Measurements from ENCODE around the gene ASCL3.
"Not testable (repeated sequence)": the region's sequence is repeated elsewhere in the genome, so short reads cannot be mapped to it uniquely, and the experiment has no call there.

Gene ASCL3, protein sequence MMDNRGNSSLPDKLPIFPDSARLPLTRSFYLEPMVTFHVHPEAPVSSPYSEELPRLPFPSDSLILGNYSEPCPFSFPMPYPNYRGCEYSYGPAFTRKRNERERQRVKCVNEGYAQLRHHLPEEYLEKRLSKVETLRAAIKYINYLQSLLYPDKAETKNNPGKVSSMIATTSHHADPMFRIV

DNA sequence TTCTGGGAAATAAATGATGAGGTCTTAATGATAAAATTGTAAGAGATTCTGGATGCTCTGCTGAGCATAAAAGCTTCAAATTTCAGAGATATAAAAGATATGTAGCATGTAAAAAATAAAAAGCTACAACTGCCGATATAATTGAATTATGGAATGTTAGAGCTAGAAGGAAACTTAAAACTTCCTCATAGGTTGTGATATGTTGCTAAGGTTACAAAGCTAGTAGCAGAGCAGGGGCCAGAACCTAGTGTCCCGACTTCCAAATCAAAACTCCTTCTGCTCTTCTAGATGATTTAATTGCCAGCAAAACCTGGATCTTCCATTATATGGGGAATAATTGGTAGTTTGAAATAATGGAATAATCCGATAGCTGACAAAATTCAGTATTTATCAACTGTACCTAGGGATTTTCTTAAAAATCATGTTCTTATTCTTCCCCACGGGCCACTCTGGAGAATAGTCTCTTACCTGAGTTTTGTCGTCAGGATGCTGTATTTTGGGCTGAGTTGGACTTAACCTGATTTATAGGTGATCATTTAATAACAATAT, at the start of gene ASCL3:
ASCL3 (minus strand) TSS at position 499 of the 549 bp plus-strand sequence. CDS start 4,855 bp downstream, outside the sequence.
- no peaks in the 10 kb centered on the region for H3K36me3 ChIP-seq (ENCODE audit: control insufficient read depth, insufficient read depth, low read length)
- H3K9ac ChIP-seq (ENCODE audit: low read depth, low read length) = no peak within 1 kb of the TSS
- no peaks in the 10 kb centered on the region for H3K4me1 ChIP-seq (ENCODE audit: control insufficient read depth, insufficient read depth, low read length)
- H3K4me3 ChIP-seq (ENCODE audit: low read depth, low read length) = no peak within 1 kb of the TSS
- no peaks in the 10 kb centered on the region for H3K9me3 ChIP-seq (ENCODE audit: control insufficient read depth, insufficient read depth, low read length)
- no peak within 1 kb of the TSS for H3K27ac ChIP-seq (ENCODE audit: low read depth, low read length)
- H3K27me3 ChIP-seq (ENCODE audit: control insufficient read depth, insufficient read depth, low read length) = no peaks in the 10 kb centered on the region

DNA sequence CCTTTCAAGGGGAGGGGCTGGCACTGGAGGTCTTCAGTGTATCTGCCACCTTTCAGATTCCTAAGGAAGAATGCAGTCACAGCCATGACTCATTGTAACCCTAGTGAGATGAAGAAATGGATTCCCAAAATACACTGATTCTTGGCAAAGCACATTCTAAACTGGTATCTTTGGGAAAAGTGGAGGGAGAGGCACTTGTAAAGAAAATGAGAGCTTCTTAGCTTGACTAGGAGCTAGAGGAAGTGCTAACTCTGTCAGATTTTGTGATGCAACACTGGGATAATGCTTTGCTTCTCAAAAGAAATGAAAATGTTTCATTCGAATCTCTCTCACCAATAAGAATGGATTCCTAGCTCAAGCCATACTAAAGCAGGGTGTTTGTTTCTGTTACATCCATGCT, 46.6 kb upstream of the ASCL3 start:
- Histone ChIP-seq H3K27me3 (ENCODE audit: control insufficient read depth, insufficient read depth, low read length) (no peaks in the 10 kb centered on the region), H3K4me1 (ENCODE audit: control insufficient read depth, insufficient read depth, low read length) (no peaks in the 10 kb centered on the region), H3K9me3 (ENCODE audit: control insufficient read depth, insufficient read depth, low read length) (no peaks in the 10 kb centered on the region), H3K36me3 (ENCODE audit: control insufficient read depth, insufficient read depth, low read length) (no peaks in the 10 kb centered on the region), H3K27ac (ENCODE audit: low read depth, low read length) (no peak overlapping the region), H3K9ac (ENCODE audit: low read depth, low read length) (no peak overlapping the region), H3K4me3 (ENCODE audit: low read depth, low read length) (no peak overlapping the region)

DNA sequence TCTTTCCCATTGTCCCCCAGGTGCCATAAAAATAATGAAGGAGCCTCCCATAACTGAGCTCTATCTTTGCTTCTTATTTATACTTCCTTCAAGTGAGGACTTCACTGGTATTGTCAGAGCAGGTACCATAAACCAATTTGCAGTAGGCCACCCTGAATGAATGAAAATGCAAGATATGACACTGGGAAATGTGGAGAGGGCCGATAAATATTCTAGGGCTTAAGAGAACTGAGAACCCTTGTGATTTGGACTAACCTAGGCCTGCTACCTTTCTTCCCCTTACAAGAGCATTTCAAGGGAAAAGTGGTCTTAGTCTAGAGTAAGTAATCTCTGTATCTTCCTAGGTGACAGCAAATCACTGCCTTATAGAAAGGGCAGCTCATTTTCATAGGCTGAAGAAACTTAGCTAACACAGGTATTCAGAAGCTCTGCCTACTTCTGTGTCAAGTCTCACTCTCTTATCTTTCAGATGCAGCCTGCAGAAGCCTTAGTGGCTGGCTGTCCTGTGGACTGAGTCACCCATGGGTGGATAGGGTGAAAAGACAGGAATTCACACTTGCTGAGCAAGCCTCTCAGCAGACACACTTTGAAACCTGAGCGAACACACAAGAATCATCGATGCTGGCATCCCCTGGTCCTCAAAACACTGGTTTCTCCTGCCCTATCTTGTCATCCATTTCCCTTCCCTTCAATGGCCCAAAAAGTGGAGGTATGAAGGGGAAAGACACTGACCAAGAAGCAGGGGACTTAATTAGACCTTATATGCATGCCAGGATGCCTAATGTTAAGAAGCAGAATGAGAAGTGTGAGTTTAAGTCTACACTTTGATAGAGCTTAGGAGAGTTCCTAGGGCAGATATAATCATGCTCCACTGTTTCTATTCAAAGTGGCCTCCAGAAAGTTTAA, 45.8 kb upstream of the ASCL3 start:
- H3K27me3 ChIP-seq (ENCODE audit: control insufficient read depth, insufficient read depth, low read length) = no peaks in the 10 kb centered on the region
- no peaks in the 10 kb centered on the region for H3K9me3 ChIP-seq (ENCODE audit: control insufficient read depth, insufficient read depth, low read length)
- H3K36me3 ChIP-seq (ENCODE audit: control insufficient read depth, insufficient read depth, low read length) = no peaks in the 10 kb centered on the region
- no peak overlapping the region for H3K9ac ChIP-seq (ENCODE audit: low read depth, low read length)
- H3K4me3 ChIP-seq (ENCODE audit: low read depth, low read length) = no peak overlapping the region
- no peak overlapping the region for H3K27ac ChIP-seq (ENCODE audit: low read depth, low read length)
- H3K4me1 ChIP-seq (ENCODE audit: control insufficient read depth, insufficient read depth, low read length) = no peaks in the 10 kb centered on the region

DNA sequence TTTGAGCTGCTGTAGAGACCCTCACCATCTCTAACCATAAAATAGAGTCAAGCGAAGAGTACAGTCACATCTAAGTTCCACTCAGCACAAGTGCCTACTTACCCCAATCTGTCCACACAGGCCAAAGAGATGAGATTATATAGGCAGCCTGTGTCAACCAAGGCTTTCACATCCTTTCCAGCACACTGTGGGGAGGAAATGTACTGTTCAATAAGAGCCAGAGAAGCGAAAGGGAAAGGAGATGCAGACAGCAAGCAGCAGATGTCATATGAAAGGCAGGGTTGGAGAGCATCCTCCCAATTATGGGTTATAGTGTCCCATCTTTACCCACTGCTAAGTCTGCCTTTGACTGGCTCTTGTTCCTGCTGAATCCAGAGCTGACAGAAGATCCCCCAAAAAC, 44.6 kb upstream of the ASCL3 start:
- no peak overlapping the region for H3K27ac ChIP-seq (ENCODE audit: low read depth, low read length)
- H3K36me3 ChIP-seq (ENCODE audit: control insufficient read depth, insufficient read depth, low read length) = no peaks in the 10 kb centered on the region
- H3K4me1 ChIP-seq (ENCODE audit: control insufficient read depth, insufficient read depth, low read length) = no peaks in the 10 kb centered on the region
- no peaks in the 10 kb centered on the region for H3K9me3 ChIP-seq (ENCODE audit: control insufficient read depth, insufficient read depth, low read length)
- no peaks in the 10 kb centered on the region for H3K27me3 ChIP-seq (ENCODE audit: control insufficient read depth, insufficient read depth, low read length)
- no peak overlapping the region for H3K9ac ChIP-seq (ENCODE audit: low read depth, low read length)
- H3K4me3 ChIP-seq (ENCODE audit: low read depth, low read length) = no peak overlapping the region

DNA sequence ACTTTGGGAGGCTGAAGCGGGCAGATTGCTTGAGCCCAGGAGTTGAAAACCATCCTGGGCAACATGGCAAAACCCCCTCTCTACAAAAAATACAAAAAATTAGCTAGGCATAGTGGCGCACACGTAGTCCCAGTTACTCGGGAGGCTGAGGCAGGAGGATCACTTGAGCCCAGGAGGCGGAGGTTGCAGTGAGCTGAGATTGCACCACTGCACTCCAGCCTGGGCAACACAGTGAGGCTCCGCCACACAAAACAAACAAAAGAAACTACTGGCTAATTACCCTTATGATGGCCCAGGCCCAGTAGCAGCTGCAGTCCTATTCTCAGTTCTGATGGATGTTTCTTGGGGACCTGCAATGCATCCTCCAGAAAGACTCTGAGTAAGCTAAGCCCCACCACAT, 44.0 kb upstream of the ASCL3 start:
- not testable (repeated sequence) for H3K36me3 ChIP-seq (ENCODE audit: control insufficient read depth, insufficient read depth, low read length); H3K9me3 ChIP-seq (ENCODE audit: control insufficient read depth, insufficient read depth, low read length); H3K27ac ChIP-seq (ENCODE audit: low read depth, low read length); H3K27me3 ChIP-seq (ENCODE audit: control insufficient read depth, insufficient read depth, low read length); H3K4me1 ChIP-seq (ENCODE audit: control insufficient read depth, insufficient read depth, low read length); H3K4me3 ChIP-seq (ENCODE audit: low read depth, low read length); H3K9ac ChIP-seq (ENCODE audit: low read depth, low read length)

DNA sequence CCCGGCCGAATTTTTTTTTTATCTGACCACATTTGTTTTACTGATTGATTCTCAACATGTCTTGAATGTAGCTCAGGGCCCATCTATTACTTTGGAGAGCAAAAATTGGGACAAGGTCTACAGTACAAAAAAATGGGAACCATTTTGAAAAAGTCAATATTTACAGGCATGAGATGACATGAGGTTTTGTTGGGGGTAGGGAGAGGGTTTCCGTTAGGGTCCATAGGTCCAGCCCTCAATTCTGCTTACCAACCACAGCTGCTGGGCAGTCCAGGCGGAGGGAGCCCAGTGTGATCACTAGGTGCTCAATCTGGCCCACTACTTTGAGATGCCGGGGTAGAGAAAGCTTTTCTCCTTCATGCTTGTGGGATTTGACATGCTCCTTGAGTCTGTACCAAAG, 42.6 kb upstream of the ASCL3 start:
- Histone ChIP-seq H3K27ac (ENCODE audit: low read depth, low read length) (no peak overlapping the region), H3K4me1 (ENCODE audit: control insufficient read depth, insufficient read depth, low read length) (no peaks in the 10 kb centered on the region), H3K9me3 (ENCODE audit: control insufficient read depth, insufficient read depth, low read length) (no peaks in the 10 kb centered on the region), H3K4me3 (ENCODE audit: low read depth, low read length) (no peak overlapping the region), H3K9ac (ENCODE audit: low read depth, low read length) (no peak overlapping the region), H3K36me3 (ENCODE audit: control insufficient read depth, insufficient read depth, low read length) (no peaks in the 10 kb centered on the region), H3K27me3 (ENCODE audit: control insufficient read depth, insufficient read depth, low read length) (no peaks in the 10 kb centered on the region)

DNA sequence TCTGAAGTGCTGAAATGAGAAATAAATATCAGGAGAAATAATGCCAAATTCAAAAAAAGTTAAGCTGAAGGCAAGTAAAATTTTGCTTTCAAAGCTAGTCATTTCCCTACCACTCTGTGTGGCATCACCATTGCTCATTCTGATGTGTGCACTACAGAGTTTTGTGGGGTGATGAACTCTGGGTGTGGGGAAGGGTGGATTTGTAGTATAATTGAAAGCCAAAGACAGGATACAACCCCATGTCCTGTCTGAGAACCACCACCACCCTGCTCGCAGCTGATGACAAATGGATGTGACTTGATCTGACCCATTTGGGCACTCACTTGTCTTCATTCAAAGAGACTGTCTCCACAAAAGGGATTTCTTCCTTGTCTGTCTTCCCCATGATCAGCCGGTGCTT, 40.7 kb upstream of the ASCL3 start:
- Histone ChIP-seq H3K9ac (ENCODE audit: low read depth, low read length) (no peak overlapping the region), H3K9me3 (ENCODE audit: control insufficient read depth, insufficient read depth, low read length) (no peaks in the 10 kb centered on the region), H3K4me3 (ENCODE audit: low read depth, low read length) (no peak overlapping the region), H3K4me1 (ENCODE audit: control insufficient read depth, insufficient read depth, low read length) (no peaks in the 10 kb centered on the region), H3K36me3 (ENCODE audit: control insufficient read depth, insufficient read depth, low read length) (no peaks in the 10 kb centered on the region), H3K27ac (ENCODE audit: low read depth, low read length) (no peak overlapping the region), H3K27me3 (ENCODE audit: control insufficient read depth, insufficient read depth, low read length) (no peaks in the 10 kb centered on the region)

DNA sequence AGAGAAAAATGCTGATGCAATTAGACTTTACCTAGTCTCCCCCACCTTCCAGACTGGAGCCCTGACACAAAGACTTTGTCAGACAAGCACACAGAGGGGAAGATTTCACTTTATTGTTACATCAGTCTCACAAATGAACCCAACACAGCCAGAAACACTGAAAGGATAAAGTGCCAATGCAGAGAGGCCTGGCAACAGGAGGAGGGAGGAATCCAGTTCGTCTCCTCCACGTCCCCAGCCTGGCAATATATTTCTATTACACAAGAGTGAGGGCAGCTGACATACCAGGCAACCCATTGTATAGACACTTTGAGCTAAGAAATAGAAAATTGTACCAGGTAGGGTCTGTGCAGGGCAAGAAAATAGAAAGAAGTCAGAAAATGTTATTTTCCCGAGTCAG, 37.7 kb upstream of the ASCL3 start:
- Histone ChIP-seq H3K9me3 (ENCODE audit: control insufficient read depth, insufficient read depth, low read length) (no peaks in the 10 kb centered on the region), H3K27ac (ENCODE audit: low read depth, low read length) (no peak overlapping the region), H3K27me3 (ENCODE audit: control insufficient read depth, insufficient read depth, low read length) (no peaks in the 10 kb centered on the region), H3K4me1 (ENCODE audit: control insufficient read depth, insufficient read depth, low read length) (no peaks in the 10 kb centered on the region), H3K36me3 (ENCODE audit: control insufficient read depth, insufficient read depth, low read length) (no peaks in the 10 kb centered on the region), H3K9ac (ENCODE audit: low read depth, low read length) (no peak overlapping the region), H3K4me3 (ENCODE audit: low read depth, low read length) (no peak overlapping the region)

DNA sequence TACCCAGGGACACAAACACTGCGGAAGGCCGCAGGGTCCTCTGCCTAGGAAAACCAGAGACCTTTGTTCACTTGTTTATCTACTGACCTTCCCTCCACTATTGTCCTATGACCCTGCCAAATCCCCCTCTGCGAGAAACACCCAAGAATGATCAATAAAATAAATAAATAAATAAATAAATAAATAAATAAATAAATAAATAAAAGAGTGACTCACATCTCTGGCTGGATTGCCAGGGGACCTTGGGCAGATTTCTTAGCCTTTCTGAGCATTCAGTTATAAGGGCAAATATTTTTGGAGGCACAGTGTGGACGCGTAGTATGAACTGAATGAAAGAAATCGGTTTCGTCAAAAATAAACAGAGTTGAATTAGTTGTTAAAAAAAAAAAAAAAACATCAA, 36.5 kb upstream of the ASCL3 start:
- not testable (repeated sequence) for H3K27me3 ChIP-seq (ENCODE audit: control insufficient read depth, insufficient read depth, low read length); H3K36me3 ChIP-seq (ENCODE audit: control insufficient read depth, insufficient read depth, low read length); H3K4me1 ChIP-seq (ENCODE audit: control insufficient read depth, insufficient read depth, low read length); H3K9me3 ChIP-seq (ENCODE audit: control insufficient read depth, insufficient read depth, low read length); H3K9ac ChIP-seq (ENCODE audit: low read depth, low read length); H3K4me3 ChIP-seq (ENCODE audit: low read depth, low read length); H3K27ac ChIP-seq (ENCODE audit: low read depth, low read length)

DNA sequence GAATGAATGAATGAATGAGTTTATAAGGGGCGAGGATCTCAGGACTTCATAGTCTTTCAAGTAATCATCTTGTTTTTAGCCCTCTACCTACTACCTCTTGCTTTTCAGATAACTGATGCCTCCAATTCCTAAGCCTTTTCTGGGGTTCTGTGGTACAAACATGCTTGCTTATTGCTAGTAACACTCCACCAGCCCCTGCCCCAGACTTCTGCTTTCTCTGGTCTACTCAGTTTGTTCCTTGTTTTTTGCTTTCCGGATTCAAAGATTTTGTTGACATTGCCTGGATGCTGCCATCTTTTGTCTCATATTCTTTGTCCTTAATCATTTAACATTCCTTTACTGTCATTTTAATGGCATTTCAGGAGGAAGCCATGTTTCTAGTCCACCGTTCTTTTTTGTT, 30.3 kb upstream of the ASCL3 start:
- no peak overlapping the region for H3K9ac ChIP-seq (ENCODE audit: low read depth, low read length)
- H3K36me3 ChIP-seq (ENCODE audit: control insufficient read depth, insufficient read depth, low read length) = no peaks in the 10 kb centered on the region
- no peaks in the 10 kb centered on the region for H3K4me1 ChIP-seq (ENCODE audit: control insufficient read depth, insufficient read depth, low read length)
- H3K4me3 ChIP-seq (ENCODE audit: low read depth, low read length) = no peak overlapping the region
- H3K27me3 ChIP-seq (ENCODE audit: control insufficient read depth, insufficient read depth, low read length) = no peaks in the 10 kb centered on the region
- no peak overlapping the region for H3K27ac ChIP-seq (ENCODE audit: low read depth, low read length)
- H3K9me3 ChIP-seq (ENCODE audit: control insufficient read depth, insufficient read depth, low read length) = no peaks in the 10 kb centered on the region

DNA sequence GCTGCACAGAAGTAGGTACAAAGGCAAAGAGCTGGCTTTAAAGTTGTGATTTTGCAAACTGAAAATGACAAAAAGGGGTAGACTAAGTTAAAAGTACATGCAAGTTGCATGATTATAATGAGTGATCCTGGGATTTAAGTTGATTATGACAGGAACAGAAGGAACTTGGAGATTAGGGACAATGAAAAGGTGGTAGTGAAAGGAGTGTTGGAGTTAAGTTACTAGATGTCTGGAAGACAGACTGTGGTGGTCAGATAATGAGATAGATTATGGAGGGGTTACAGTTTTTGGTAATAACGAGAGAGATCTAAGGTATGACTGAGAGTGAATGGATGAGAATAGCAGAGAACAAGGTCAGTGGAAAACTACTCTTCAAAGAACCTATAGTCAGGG, 29.1 kb upstream of the ASCL3 start:
- Histone ChIP-seq H3K4me1 (ENCODE audit: control insufficient read depth, insufficient read depth, low read length) (no peaks in the 10 kb centered on the region), H3K36me3 (ENCODE audit: control insufficient read depth, insufficient read depth, low read length) (no peaks in the 10 kb centered on the region; the same call in 1 of the 2 replicates), H3K9me3 (ENCODE audit: control insufficient read depth, insufficient read depth, low read length) (no peaks in the 10 kb centered on the region), H3K27ac (ENCODE audit: low read depth, low read length) (no peak overlapping the region), H3K27me3 (ENCODE audit: control insufficient read depth, insufficient read depth, low read length) (no peaks in the 10 kb centered on the region), H3K9ac (ENCODE audit: low read depth, low read length) (no peak overlapping the region), H3K4me3 (ENCODE audit: low read depth, low read length) (no peak overlapping the region)
